H9 (cell line): Measurements from ENCODE around the gene AIFM2. TPM values are rescaled to one million over a fixed set of nuclear protein-coding genes. Genes with fewer than 3 reads are reported as not detected.

Experiments
- DNase-seq: peaks from one replicate; pipeline ENCODE4 v3.0.0-alpha.2; 2017
- H2AFZ ChIP-seq: one replicate; pipeline ENCODE4 v1.6.1; 2013; ENCODE audit warnings: mild to moderate bottlenecking, low read length, control low read depth, moderate library complexity
- H2AK5ac ChIP-seq: 2 replicates; pipeline ENCODE4 v1.6.1; 2013; ENCODE audit warnings: low read length, control low read depth, mixed read lengths; ENCODE audit not compliant: insufficient read length
- H2BK120ac ChIP-seq: one replicate; pipeline ENCODE4 v1.6.1; 2013; ENCODE audit warnings: low read depth, mild to moderate bottlenecking, low read length, control low read depth, inconsistent platforms; ENCODE audit not compliant: poor library complexity, severe bottlenecking
- H2BK12ac ChIP-seq: 2 replicates; pipeline ENCODE4 v1.6.1; 2013; ENCODE audit warnings: low read length, control low read depth, mixed read lengths, low read depth; ENCODE audit not compliant: insufficient read length
- H2BK15ac ChIP-seq: 2 replicates; pipeline ENCODE4 v1.6.1; 2013; ENCODE audit warnings: low read depth, low read length, control low read depth
- H2BK20ac ChIP-seq: one replicate; pipeline ENCODE4 v1.6.1; 2013; ENCODE audit warnings: low read depth, mild to moderate bottlenecking, low read length, control low read depth, inconsistent platforms; ENCODE audit not compliant: poor library complexity, severe bottlenecking
- H2BK5ac ChIP-seq: 2 replicates; pipeline ENCODE4 v1.6.1; 2013; ENCODE audit warnings: low read length, control low read depth, mixed read lengths; ENCODE audit not compliant: insufficient read length
- H3K14ac ChIP-seq: 2 replicates; pipeline ENCODE4 v1.6.1; 2013; ENCODE audit warnings: low read length, control low read depth; ENCODE audit not compliant: insufficient read depth
- H3K18ac ChIP-seq: 2 replicates; pipeline ENCODE4 v1.6.1; 2013; ENCODE audit warnings: low read depth, mild to moderate bottlenecking, mixed read lengths, low read length, control low read depth; ENCODE audit not compliant: insufficient read length
- H3K23ac ChIP-seq: 2 replicates; pipeline ENCODE4 v1.6.1; 2013; ENCODE audit warnings: low read length, control low read depth, mixed read lengths, low read depth; ENCODE audit not compliant: insufficient read length
- H3K23me2 ChIP-seq: 2 replicates; pipeline ENCODE4 v1.6.1; 2013; ENCODE audit warnings: low read depth, mild to moderate bottlenecking, mixed read lengths, low read length, control low read depth; ENCODE audit not compliant: insufficient read length, poor library complexity, severe bottlenecking
- H3K27ac ChIP-seq: 2 replicates; pipeline ENCODE4 v1.5.1; 2013; ENCODE audit warnings: low read length, control low read depth, mixed read lengths, low read depth; ENCODE audit not compliant: insufficient read length
- H3K27me3 ChIP-seq: 2 replicates; pipeline ENCODE4 v1.6.1; 2013; ENCODE audit warnings: low read length, control low read depth, inconsistent platforms; ENCODE audit not compliant: insufficient read depth
- H3K4ac ChIP-seq: 2 replicates; pipeline ENCODE4 v1.6.1; 2013; ENCODE audit warnings: low read depth, mild to moderate bottlenecking, control low read depth, inconsistent platforms, low read length, moderate library complexity
- H3K4me1 ChIP-seq: 2 replicates; pipeline ENCODE4 v1.6.1; 2013; ENCODE audit warnings: low read length, control low read depth, inconsistent platforms; ENCODE audit not compliant: insufficient read depth
- H3K4me2 ChIP-seq: 2 replicates; pipeline ENCODE4 v1.6.1; 2013; ENCODE audit warnings: low read length, control low read depth, mixed read lengths; ENCODE audit not compliant: insufficient read length, insufficient read depth
- H3K56ac ChIP-seq: 2 replicates; pipeline ENCODE4 v1.6.1; 2013; ENCODE audit warnings: low read depth, mild to moderate bottlenecking, mixed read lengths, low read length, control low read depth; ENCODE audit not compliant: insufficient read length
- H3K79me1 ChIP-seq: 2 replicates; pipeline ENCODE4 v1.6.1; 2013; ENCODE audit warnings: low read depth, mild to moderate bottlenecking, moderate library complexity, low read length, control low read depth, inconsistent platforms; ENCODE audit not compliant: insufficient read depth, poor library complexity, severe bottlenecking
- H3K79me2 ChIP-seq: 2 replicates; pipeline ENCODE4 v1.6.1; 2013; ENCODE audit warnings: low read length, control low read depth, inconsistent platforms; ENCODE audit not compliant: insufficient read depth
- H3K9ac ChIP-seq: 2 replicates; pipeline ENCODE4 v1.6.1; 2013; ENCODE audit warnings: low read length, control low read depth, mixed read lengths; ENCODE audit not compliant: insufficient read length; ENCODE audit errors: extremely low read depth
- H3K9me3 ChIP-seq: one replicate; pipeline ENCODE4 v1.6.1; 2013; ENCODE audit warnings: low read depth, low read length, inconsistent platforms; ENCODE audit not compliant: control insufficient read depth
- H3T11ph ChIP-seq: one replicate; pipeline ENCODE4 v1.6.1; 2013; ENCODE audit warnings: mild to moderate bottlenecking, low read length, control low read depth, inconsistent platforms
- H4K20me1 ChIP-seq: one replicate; pipeline ENCODE4 v1.6.1; 2013; ENCODE audit not compliant: control insufficient read depth, insufficient read length, insufficient read depth
- H4K5ac ChIP-seq: 2 replicates; pipeline ENCODE4 v1.6.1; 2013; ENCODE audit warnings: low read depth, mild to moderate bottlenecking, mixed read lengths, low read length, control low read depth; ENCODE audit not compliant: insufficient read length
- H4K8ac ChIP-seq: replicated peaks from 2 replicates; pipeline ENCODE4 v1.6.1; 2013; ENCODE audit warnings: low read length, control low read depth, mixed read lengths, low read depth; ENCODE audit not compliant: insufficient read length
- H4K91ac ChIP-seq: 2 replicates; pipeline ENCODE4 v1.6.1; 2013; ENCODE audit warnings: low read depth, mild to moderate bottlenecking, moderate library complexity, mixed read lengths, low read length, control low read depth; ENCODE audit not compliant: insufficient read length
- H3K27ac Mint-ChIP-seq, 3 experiments: 2 replicates in 2 of 3; 3 replicates in 1 of 3; pipeline ENCODE4 v1.8.0; 2020 to 2021; ENCODE audit warnings: mixed read lengths in 3 of 3, mild to moderate bottlenecking in 1 of 3, moderate library complexity in 1 of 3
- H3K27me3 Mint-ChIP-seq: 2 replicates; pipeline ENCODE4 v1.8.0; 2021; ENCODE audit warnings: low read depth, mild to moderate bottlenecking, moderate library complexity, mixed read lengths
- H3K36me3 Mint-ChIP-seq, 3 experiments: 2 replicates in 2 of 3; 3 replicates in 1 of 3; pipeline ENCODE4 v1.8.0; 2020 to 2021; ENCODE audit warnings: low read depth in 3 of 3, mixed read lengths in 3 of 3; ENCODE audit not compliant: insufficient read depth in 1 of 3
- H3K4me1 Mint-ChIP-seq, 2 experiments: 2 replicates each; pipeline ENCODE4 v1.8.0; 2020; ENCODE audit warnings: mixed read lengths in 2 of 2
- H3K4me3 Mint-ChIP-seq, 2 experiments: 2 replicates in 1 of 2; 3 replicates in 1 of 2; pipeline ENCODE4 v1.8.0; 2020 to 2021; ENCODE audit warnings: mild to moderate bottlenecking in 2 of 2, mixed read lengths in 2 of 2, moderate library complexity in 1 of 2
- H3K9me3 Mint-ChIP-seq, 2 experiments: 2 replicates in 1 of 2; 3 replicates in 1 of 2; pipeline ENCODE4 v1.8.0; 2020; ENCODE audit warnings: mild to moderate bottlenecking in 2 of 2, mixed read lengths in 2 of 2, moderate library complexity in 1 of 2
- CTCF ChIP-seq: fragments of 200-600 bp; sonication (generic); conservative IDR thresholded peaks from 3 replicates; pipeline ENCODE4 v1.8.0; 2021; ENCODE audit warnings: antibody characterized with exemption, mild to moderate bottlenecking
- WGBS: extraction: QIAGEN DNeasy Blood & Tissue Kit; methylation state at CpG from one replicate; pipeline ENCODE4 v1.1.7; 2013; ENCODE audit warnings: missing lambda C conversion rate, low lambda C conversion rate, mixed read lengths; ENCODE audit not compliant: insufficient read length; ENCODE audit errors: extremely low coverage; 5-methylcytosine and 5-hydroxymethylcytosine counted together
- total RNA-seq: library from RNA; stranded (reverse); gene quantifications from 2 replicates; pipeline ENCODE4 v1.2.1, GENCODE V29; 2021

The AIFM2 gene
- total RNA-seq, 1 experiment from 2014 or later = 5.3 TPM

GRCh38 chr10:70096016-70096704 is 36.5 kb downstream of the AIFM2 start:
- no peak overlapping the region for H2BK20ac ChIP-seq
- no peak overlapping the region for H2BK5ac ChIP-seq
- no peak overlapping the region for H3K4me2 ChIP-seq
- H2AFZ ChIP-seq = no peak overlapping the region
- H4K20me1 ChIP-seq = no peaks in the 10 kb centered on the region
- H2BK12ac ChIP-seq = no peak overlapping the region
- H3K4me1 ChIP-seq = 0 out of 2 replicates have a peak, but pooled peaks cover 3% of the 10 kb centered on the region
- no peak overlapping the region for H2BK120ac ChIP-seq
- no peaks in the 10 kb centered on the region for H3K27me3 ChIP-seq
- H3K18ac ChIP-seq = no peak overlapping the region
- H3K79me2 ChIP-seq = no peaks in the 10 kb centered on the region
- Mint-ChIP-seq H3K36me3 (peaks cover 0 to 41% (median 10%) of the 10 kb centered on the region in 3 experiments; a peak in 4 of 7 replicates), H3K4me1 (peaks cover 3 to 6% of the 10 kb centered on the region in 2 experiments; a peak in 2 of 4 replicates), H3K9me3 (no peaks in the 10 kb centered on the region), H3K27ac (no peak overlapping the region; a peak in 1 of 7 replicates), H3K27me3 (no peaks in the 10 kb centered on the region), H3K4me3 (no peak overlapping the region)
- H3K4ac ChIP-seq = no peak overlapping the region
- H3K23me2 ChIP-seq = no peaks in the 10 kb centered on the region
- no peak for TF ChIP-seq CTCF
- no peak overlapping the region for H4K8ac ChIP-seq
- H4K5ac ChIP-seq = no peak overlapping the region
- no peak overlapping the region for H3K9ac ChIP-seq
- no peak overlapping the region for H3K56ac ChIP-seq
- WGBS = no CpG with 5 or more reads among the region's 6 CpGs
- no peak overlapping the region for H2AK5ac ChIP-seq
- H4K91ac ChIP-seq = no peak overlapping the region
- H3K14ac ChIP-seq = no peak overlapping the region
- H3K79me1 ChIP-seq = no peaks in the 10 kb centered on the region
- no peak overlapping the region for H3K23ac ChIP-seq
- no peak for DNase-seq
- no peak overlapping the region for H3T11ph ChIP-seq
- no peak overlapping the region for H3K27ac ChIP-seq
- H3K9me3 ChIP-seq = no peaks in the 10 kb centered on the region
- no peak overlapping the region for H2BK15ac ChIP-seq
